Left ventricle myocardium superior (tissue), 1 donor: ENCODE measurements around the gene ARHGAP21. TPM values are rescaled to one million over a fixed set of nuclear protein-coding genes. Genes with fewer than 3 reads are reported as not detected.
A peak's percentile ranks its signal among the peaks of the same experiment; 100 is the strongest.
"Not testable (repeated sequence)": the region's sequence is repeated elsewhere in the genome, so short reads cannot be mapped to it uniquely, and the experiment has no call there.

Experiments
- ATAC-seq: fragments of 200-7000 bp; cut with Tn5 transposase; one replicate; pipeline ENCODE4 v1.9.1; 2020; ENCODE audit warnings: mild to moderate bottlenecking, moderate library complexity
- DNase-seq: peaks from one replicate; pipeline ENCODE4 v3.0.0-alpha.2; 2020
- intact Hi-C: fragments of 100-400 bp; cut with micrococcal nuclease; formaldehyde crosslinking; loops from one replicate; pipeline ENCODE4 v1.11.0; 2022
- total RNA-seq: library from RNA; stranded (reverse); fragmentation: NEBNext Ultra II Directional; extraction: Animal tissue kit (Norgen Biotek cat#: 25700); gene quantifications from one replicate; pipeline ENCODE4 v1.2.1, GENCODE V29; 2021
- donor health status: DM: no; HTN: yes; CAD: no; lungs with severe emphysema.

The ARHGAP21 gene
- total RNA-seq, 1 donor from 2014 or later = 57.9 TPM

- intact Hi-C loops = no loop called here
- DNase-seq (no peak), ATAC-seq (peak; percentile 22)
These were observed 71.2 kb downstream of the ARHGAP21 start for GRCh38 chr10:24652381-24652957.

- DNase-seq (no peak), ATAC-seq (peak; percentile 83)
- intact Hi-C loops = no loop called here
These were observed 71.8 kb downstream of the ARHGAP21 start for GRCh38 chr10:24651923-24652322.

- intact Hi-C loops = no loop called here
- DNase-seq = no peak
- ATAC-seq = no peak
These were observed 72.9 kb downstream of the ARHGAP21 start for GRCh38 chr10:24650669-24651391.

- DNase-seq (no peak), ATAC-seq (no peak)
- intact Hi-C loops = loop anchor here (10.0 kb wide), 2 partner anchors 349 to 439 kb away; no protein-coding TSS in a partner anchor
These were observed 77.9 kb downstream of the ARHGAP21 start for GRCh38 chr10:24645784-24646183.

GRCh38 chr10:24645022-24645421 lies 78.7 kb downstream of the ARHGAP21 start:
- DNase-seq (no peak), ATAC-seq (no peak)
- intact Hi-C loops = loop anchor here (10.0 kb wide), 2 partner anchors 350 to 440 kb away; no protein-coding TSS in a partner anchor

GRCh38 chr10:24643679-24644209 lies 79.9 kb downstream of the ARHGAP21 start:
- intact Hi-C loops = loop anchor here (5.0 to 10.0 kb wide), 3 partner anchors 79 to 441 kb away; partner anchors contain the start of gene ARHGAP21
- DNase-seq (no peak), ATAC-seq (no peak)

GRCh38 chr10:24642921-24643678 lies 80.6 kb downstream of the ARHGAP21 start:
- ATAC-seq = peak; percentile 94
- DNase-seq = no peak
- intact Hi-C loops = loop anchor here (5.0 to 10.0 kb wide), 3 partner anchors 79 to 442 kb away; partner anchors contain the start of gene ARHGAP21

- DNase-seq (no peak), ATAC-seq (no peak)
- intact Hi-C loops = no loop called here
These were observed 84.6 kb downstream of the ARHGAP21 start for GRCh38 chr10:24639124-24639523.

GRCh38 chr10:24625778-24626177 lies 97.9 kb downstream of the ARHGAP21 start:
- intact Hi-C loops = no loop called here
- DNase-seq (no peak), ATAC-seq (no peak)

- ATAC-seq (no peak), DNase-seq (no peak)
- intact Hi-C loops = no loop called here
These were observed 100.3 kb downstream of the ARHGAP21 start for GRCh38 chr10:24623383-24623782.

- intact Hi-C loops = no loop called here
- DNase-seq (no peak), ATAC-seq (no peak)
These were observed 100.8 kb downstream of the ARHGAP21 start for GRCh38 chr10:24622781-24623301.

GRCh38 chr10:24621035-24621795 lies 102.5 kb downstream of the ARHGAP21 start:
- intact Hi-C loops, ATAC-seq, DNase-seq: not testable (repeated sequence)

- intact Hi-C loops = loop anchor here (5.0 kb wide), 1 partner anchor 462 kb away; no protein-coding TSS in a partner anchor
- not testable (repeated sequence) for DNase-seq, ATAC-seq
These were observed 103.7 kb downstream of the ARHGAP21 start for GRCh38 chr10:24619994-24620310.

- not testable (repeated sequence) for ATAC-seq, DNase-seq
- intact Hi-C loops = loop anchor here (5.0 kb wide), 1 partner anchor 463 kb away; no protein-coding TSS in a partner anchor
These were observed 104.2 kb downstream of the ARHGAP21 start for GRCh38 chr10:24619291-24619993.

- intact Hi-C loops = loop anchor here (5.0 kb wide), 1 partner anchor 464 kb away; no protein-coding TSS in a partner anchor
These were observed 105.3 kb downstream of the ARHGAP21 start for GRCh38 chr10:24618401-24618800.

GRCh38 chr10:24617771-24618396 lies 105.8 kb downstream of the ARHGAP21 start:
- intact Hi-C loops = loop anchor here (5.0 kb wide), 1 partner anchor 464 kb away; no protein-coding TSS in a partner anchor
- ATAC-seq (peak; percentile 74), DNase-seq (peak; percentile 74)

More at GRCh38 chr10:24618401-24618800, 105.3 kb downstream of the ARHGAP21 start:
- ATAC-seq (no peak), DNase-seq (no peak)

- intact Hi-C loops = loop anchor here (5.0 kb wide), 1 partner anchor 466 kb away; no protein-coding TSS in a partner anchor
- no peak for ATAC-seq
- no peak for DNase-seq
These were observed 107.2 kb downstream of the ARHGAP21 start for GRCh38 chr10:24616536-24616935.
